ENCODE results near the gene TMEM38B.
A peak's percentile ranks its signal among the peaks of the same experiment; 100 is the strongest.

Gene TMEM38B

GRCh38 chr9:105694190-105694847 lies at the start of gene TMEM38B:
Gene TMEM38B, plus strand, starts transcription at chr9:105694541. Its CDS starts 120 bp downstream, at chr9:105694661.
- peak; percentile 43 for DNase-seq

- no peak for DNase-seq
Observed at GRCh38 chr9:105646879-105647594, 47.3 kb upstream of the TMEM38B start.

DNA sequence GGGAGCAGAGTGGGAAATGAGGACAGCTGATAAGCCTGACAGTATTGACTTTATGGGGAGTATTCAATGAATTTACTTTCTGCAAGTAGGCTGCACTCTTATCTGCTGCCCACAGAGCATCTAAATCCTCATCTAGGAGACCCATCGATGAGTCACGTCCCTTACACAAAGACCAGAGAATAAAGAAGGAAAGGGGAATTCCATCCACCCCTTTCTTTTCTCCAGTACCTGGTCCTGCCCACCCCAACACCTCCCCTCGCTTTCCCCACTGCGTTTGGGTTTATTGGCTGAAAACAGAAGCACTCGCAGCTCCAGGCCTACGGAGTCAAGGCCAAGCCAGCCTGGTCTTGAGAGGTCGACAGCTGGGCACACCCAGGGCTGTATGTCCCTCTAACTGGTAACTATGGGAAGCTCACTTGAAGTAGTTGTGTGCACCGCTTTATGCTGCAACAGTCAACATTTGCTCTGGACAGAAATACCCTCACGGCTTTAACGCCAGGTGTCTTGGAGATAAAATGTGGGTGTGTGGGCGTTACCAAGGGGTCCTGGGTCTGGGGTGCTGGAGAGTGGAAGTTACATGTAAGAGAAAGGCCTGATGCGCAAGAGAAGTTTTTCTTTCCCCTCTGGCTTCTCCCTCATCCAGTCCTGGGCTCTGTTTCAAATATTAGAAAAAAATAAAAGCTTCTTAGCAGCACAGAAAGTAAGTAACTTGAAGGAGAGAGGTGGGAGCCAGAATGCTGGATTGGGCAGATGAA lies 46.6 kb upstream of the TMEM38B start:
- no peak for DNase-seq

DNA sequence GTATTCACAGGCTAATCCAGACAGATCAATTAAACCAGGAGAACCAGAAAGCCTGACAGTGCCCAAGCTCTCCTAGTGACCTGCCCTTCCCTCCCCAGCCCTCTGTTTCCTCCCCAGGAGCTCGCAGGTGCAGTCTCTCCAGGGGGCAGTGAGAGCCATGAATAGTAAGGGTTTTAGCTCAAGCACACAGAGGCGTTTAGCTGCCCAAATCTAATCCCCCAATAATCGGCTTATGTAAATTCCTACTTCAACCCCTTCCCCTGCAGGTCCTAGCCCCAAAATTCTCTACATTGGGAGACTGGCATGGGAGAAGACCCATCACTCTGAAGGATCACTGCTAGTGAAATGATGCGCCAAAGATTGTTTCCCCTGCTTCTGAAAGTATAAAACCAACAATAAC lies 42.5 kb upstream of the TMEM38B start:
- DNase-seq = no peak

DNA sequence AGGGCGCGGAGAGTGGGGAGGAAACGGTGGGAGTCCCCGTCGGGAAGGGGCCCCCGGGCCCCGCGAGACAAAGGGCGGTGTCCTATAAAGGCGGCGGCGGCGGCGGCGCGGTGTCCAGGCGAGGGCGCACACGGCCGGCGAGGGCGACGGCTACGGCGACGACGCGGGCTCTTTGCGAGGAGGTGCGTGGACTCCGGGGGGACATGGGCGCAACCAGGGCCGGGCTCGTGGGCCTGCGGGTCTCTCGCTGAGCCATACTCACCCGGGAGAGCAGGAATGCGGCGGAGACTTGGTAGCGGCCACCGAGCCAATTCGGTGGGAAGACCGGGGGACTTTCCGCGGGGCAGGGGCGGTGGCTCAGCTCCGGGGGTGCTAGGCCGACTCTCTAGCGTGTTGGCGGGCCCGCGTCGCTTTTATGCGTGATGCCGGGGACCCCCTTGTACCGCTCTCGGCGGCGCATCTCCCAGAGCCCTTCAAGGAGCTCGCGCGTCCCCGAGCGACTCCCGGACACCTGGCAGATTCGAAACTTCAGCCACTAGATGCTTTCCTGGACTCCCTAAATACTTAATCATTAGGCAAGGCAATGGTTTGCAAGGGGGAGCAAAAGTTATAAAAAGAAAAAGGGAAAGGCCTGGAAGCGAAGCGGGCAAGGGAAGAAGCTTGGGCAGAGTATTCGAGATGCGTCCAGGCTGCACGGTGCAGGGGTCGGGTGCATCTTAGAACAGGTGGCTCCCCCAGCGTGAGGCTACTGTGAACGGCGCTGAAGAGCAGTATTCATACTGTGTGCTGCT lies 38.0 kb upstream of the TMEM38B start:
- peak; percentile 3 for DNase-seq

DNA sequence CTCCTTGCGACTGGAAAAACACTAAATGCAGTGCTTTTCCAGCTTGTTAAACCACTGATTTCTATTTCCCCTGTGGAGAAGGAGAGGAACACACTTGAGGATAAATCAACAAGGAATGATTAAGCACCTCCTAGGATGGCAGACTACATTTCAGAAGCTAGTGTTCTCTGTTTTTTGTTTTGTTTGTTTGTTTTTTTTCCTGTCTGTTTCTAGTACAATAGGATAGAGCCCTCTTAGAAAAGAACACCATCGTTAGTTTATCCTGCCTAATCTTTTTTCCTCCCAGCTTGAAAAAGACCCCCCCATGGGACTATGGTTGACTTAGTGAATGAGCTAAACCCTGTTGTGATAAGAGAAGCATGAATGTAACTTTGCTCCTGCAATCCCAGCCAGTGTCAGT lies 36.0 kb upstream of the TMEM38B start:
- no peak for DNase-seq

DNA sequence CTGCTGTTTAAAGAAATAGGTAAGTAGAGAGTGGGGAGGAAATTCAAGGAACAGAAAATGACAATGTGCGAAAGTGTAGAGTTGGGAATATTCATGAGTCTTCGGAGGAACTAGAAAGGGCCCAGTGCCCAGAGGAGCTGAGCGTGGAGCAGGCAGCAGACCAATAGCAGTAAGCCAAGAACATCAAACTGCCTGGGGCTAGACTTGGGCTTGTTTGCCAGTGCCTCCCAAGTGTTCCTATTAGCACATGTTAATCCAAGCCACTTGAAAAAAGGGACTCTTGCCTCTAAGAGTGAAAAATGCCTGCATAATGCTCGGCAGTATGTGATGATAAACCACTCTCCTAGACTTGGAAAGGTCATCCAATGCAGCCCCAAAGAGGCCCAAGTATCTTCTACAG lies 33.3 kb upstream of the TMEM38B start:
- DNase-seq = no peak

DNA sequence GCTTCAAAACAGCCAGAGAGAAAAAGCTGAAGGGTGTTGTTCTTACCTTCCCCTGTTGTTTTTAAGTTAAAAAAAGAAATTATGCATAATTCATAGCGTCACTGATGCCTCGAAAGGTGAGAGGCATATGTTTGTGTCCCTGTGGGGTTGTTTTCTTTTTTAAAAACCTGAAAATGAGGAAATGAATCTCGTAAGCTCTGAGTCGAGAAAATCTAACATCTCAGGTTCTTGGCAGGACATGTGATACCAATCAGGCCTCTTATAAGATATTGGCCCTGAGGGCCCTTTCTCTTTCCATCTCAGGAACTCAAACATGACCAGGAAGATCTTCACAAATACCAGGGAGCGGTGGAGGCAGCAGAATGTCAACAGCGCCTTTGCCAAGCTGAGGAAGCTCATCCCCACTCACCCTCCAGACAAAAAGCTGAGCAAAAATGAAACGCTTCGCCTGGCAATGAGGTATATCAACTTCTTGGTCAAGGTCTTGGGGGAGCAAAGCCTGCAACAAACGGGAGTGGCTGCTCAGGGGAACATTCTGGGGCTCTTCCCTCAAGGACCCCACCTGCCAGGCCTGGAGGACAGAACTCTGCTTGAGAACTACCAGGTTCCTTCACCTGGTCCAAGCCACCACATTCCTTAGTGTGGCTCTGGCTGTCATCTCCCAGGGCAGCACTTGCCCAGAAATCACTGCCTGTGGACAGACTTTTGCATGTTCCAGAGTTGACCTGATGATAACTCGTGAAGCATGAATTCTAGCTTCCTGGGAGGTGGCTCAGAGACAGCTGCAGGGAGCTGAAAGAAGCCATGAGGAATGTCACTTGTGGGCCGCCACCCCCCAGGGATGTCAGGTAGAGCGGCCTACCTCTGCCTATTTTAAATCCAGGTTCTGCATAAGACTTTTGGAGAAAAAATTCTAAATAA lies 31.9 kb upstream of the TMEM38B start, which contains the start of gene TAL2:
Gene TAL2 (plus strand): TSS at position 274 of the 921 bp plus-strand sequence. CDS start 40 bp downstream, at position 314.
- DNase-seq = no peak

GRCh38 chr9:105663914-105664313 lies 30.4 kb upstream of the TMEM38B start:
- DNase-seq = no peak

- DNase-seq = no peak
Observed at GRCh38 chr9:105667867-105668266, 26.5 kb upstream of the TMEM38B start.

GRCh38 chr9:105670315-105670714 lies 24.0 kb upstream of the TMEM38B start:
- DNase-seq = no peak

GRCh38 chr9:105670775-105671174 lies 23.6 kb upstream of the TMEM38B start:
- no peak for DNase-seq

DNA sequence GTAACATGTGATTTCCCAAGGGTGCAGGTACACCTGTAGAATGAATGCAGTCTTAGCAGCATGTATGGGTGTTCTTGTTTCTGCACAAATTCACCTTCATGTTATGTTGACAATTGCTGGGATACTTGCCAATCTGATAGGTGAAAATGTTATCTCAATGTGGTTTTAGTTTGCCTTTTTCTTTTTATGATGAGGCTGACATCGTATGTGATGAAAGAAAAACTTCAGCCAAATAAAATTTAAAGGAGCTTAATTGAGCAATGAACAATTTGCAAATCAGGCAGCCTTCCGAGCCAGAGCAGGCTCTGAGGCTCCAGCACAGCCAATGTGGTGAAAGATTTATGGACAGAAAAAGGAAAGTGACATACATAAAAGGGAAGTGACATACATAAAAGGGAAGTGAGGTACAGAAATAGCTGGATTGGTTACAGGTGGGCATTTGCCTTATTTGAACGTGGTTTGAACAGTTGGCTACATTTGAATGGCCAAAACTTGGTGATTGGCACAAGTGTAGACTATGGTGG lies 21.6 kb upstream of the TMEM38B start:
- DNase-seq = no peak

GRCh38 chr9:105673850-105674387 lies 20.4 kb upstream of the TMEM38B start:
- no peak for DNase-seq

GRCh38 chr9:105676351-105676923 lies 17.9 kb upstream of the TMEM38B start:
- no peak for DNase-seq

- no peak for DNase-seq
Observed at GRCh38 chr9:105678163-105678562, 16.2 kb upstream of the TMEM38B start.

DNA sequence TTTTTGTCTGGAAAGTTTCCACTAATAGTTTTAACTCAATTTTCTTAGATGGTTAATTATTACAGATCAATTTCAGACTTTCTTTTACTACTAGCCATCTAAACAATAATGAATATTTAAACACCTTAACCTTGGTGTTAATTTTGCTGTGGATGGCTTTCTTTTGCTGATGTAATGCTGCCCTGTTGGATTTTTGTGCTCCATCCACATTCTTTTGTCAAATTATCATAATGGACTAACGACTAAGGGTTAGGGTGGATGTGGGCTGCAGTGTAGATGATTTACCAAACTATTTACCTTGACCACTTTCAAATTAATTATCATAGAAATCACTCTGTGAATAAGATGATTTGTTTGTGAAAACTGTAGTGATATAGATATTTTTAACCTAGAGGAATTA lies 15.6 kb upstream of the TMEM38B start:
- DNase-seq = no peak

- DNase-seq = no peak
Observed at GRCh38 chr9:105679257-105680022, 14.9 kb upstream of the TMEM38B start.

- DNase-seq = peak; percentile 12
Observed at GRCh38 chr9:105681313-105681712, 13.0 kb upstream of the TMEM38B start.

DNA sequence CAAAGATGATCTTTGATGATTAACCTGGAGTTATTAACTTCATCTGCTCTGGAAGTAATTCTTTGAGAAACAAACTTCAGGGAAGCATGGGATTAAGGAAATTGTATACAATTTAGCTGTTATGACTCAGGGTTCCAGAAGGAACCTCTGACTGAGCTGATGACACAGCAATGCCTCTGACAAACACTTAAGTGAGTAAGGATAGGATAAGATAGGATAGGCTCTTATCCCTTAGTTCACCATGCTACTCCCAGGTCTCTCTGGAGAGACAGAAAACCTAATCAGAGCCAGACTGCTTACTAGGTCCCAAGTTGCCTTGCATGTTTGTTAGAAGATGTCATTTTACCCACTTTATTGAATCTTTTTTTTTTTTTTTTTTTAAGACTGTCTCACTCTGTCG lies 12.6 kb upstream of the TMEM38B start:
- DNase-seq = no peak

All from NCI-H2227 treated with DMSO at 0.1 percent for 48 hours (cell line).